COLO668 (cell line): Measurements from ENCODE around the gene CARHSP1.
A peak's percentile ranks its signal among the peaks of the same experiment; 100 is the strongest.
"Not testable (repeated sequence)": the region's sequence is repeated elsewhere in the genome, so short reads cannot be mapped to it uniquely, and the experiment has no call there.

ENCODE experiments used
- DNase-seq: peaks from one replicate; lab custom pipeline; 2025; ENCODE audit not compliant: unreplicated experiment; lab: John Stamatoyannopoulos, UW

Gene CARHSP1

DNA sequence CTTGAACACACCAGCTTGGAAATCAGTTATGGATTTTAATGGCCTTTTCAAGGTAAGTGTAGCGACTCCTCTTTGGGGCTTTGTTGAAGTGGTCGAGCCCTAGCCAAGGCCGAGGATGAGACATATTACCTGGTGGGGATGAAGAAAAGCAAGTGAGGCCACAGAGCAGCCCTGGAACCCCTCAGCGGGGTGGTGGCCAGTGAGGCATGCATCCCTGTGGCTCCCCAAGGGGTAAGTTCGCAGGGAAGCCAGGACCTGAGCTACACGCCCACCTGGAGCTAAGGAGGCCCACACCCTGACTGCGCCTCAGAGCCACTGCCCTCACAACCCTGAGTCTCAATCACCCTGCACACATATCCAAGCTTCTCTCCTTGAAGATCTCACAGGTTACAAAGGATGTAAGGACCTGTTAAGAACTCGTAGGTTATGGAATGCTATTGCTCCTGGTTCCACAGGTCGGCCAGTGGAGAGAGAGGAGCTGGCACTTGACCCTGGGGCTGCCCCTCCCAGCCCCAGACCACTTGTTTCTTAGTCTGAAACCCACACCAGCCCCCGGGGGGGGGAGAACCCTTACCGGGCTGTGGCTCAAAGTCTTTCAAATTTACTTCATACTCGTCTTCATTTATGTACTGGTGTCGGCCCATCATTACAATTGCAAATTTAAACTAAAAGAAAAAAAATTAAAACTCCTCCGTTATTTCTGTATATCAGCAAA lies 25.3 kb upstream of the CARHSP1 start:
- DNase-seq: no peak

DNA sequence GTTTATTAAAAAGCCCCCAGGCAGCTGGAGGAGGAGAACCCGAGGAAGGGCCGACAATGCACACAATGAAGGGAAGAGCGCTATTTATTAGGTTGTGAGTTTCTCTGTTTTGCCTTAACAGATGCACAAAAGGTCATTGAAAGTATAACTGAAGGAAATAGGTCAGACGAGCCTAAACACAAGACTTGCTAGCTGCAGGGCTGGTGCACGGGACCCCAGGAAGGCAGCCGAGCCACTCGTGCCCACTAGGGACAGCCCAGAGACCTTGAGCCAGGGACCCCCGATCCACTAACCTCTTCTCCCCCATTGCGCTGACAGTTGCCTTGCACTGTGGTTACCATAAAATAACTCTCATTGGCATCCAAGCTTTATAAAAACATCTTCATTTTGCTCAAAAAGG lies 24.6 kb upstream of the CARHSP1 start:
- no peak for DNase-seq

DNA sequence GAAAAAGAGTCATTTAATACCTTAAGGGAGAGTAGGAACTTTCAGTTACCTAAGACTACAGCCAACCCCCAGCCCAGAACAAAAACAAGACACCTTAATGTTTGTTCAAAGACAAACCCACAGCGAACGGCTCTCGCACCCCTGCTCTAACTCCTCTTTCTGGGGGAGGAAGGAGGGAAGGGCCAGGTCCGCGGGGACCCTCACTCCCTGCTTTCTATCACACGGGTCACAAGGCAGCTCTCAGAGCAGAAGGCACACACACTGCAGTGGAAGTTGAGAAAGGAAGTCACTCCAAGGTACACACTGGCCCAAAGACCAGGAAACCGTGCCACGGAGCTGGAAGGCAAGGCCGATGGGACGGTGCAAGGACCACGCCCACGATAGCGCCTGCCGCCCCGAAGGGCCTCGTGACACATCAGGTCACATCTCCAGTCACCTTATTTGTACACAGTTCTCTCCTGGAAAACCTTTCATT lies 23.3 kb upstream of the CARHSP1 start:
- DNase-seq: no peak

DNA sequence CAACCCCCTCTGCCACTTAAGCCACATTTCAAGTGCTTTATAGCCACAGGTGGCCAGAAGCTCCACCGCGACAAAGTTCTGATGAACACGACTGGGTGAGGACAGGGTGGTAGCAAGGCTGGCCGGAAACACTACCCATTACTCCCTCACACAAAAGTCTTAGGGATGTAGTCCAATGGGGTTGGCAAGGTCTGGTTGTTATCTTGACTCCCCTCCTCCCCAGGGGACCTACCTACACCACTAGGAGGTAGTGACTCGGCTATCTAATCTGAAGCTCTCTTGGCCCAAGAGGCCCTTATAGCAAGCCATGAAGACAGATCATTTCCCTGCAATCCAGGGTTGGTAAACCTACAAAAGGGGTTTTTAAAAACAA lies 21.7 kb upstream of the CARHSP1 start:
- no peak for DNase-seq

DNA sequence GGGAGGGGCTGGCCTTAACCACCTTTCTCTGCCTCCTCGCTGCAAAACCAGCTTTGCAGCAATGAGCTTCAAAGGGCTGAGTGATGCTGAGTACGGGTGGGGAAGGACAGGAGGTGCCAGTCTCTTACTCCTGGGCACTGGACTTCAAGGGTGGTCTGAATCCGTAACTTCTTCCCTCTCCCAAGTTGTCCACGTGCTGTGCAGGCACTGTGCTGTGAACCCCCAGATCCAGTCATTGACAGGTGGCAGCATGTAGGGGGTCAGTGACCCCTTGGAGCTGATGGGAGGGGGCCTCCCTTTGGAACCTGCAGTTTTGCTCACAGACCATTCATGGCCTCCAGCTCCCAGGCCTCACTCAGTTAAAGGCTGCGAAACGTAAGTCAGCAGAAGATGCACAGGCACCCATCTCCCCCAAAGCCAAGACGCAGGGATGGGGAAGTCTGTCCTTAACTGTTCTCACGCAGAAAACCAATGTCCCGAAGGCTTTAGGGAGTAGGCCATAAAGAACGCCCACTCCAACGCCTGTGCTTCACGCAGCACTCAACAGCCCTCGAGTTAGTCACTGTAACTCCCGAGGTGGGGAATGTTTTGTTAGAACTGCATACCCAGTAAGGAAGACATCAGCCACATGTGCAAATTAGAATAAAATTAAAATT lies 21.2 kb upstream of the CARHSP1 start:
- DNase-seq: no peak

DNA sequence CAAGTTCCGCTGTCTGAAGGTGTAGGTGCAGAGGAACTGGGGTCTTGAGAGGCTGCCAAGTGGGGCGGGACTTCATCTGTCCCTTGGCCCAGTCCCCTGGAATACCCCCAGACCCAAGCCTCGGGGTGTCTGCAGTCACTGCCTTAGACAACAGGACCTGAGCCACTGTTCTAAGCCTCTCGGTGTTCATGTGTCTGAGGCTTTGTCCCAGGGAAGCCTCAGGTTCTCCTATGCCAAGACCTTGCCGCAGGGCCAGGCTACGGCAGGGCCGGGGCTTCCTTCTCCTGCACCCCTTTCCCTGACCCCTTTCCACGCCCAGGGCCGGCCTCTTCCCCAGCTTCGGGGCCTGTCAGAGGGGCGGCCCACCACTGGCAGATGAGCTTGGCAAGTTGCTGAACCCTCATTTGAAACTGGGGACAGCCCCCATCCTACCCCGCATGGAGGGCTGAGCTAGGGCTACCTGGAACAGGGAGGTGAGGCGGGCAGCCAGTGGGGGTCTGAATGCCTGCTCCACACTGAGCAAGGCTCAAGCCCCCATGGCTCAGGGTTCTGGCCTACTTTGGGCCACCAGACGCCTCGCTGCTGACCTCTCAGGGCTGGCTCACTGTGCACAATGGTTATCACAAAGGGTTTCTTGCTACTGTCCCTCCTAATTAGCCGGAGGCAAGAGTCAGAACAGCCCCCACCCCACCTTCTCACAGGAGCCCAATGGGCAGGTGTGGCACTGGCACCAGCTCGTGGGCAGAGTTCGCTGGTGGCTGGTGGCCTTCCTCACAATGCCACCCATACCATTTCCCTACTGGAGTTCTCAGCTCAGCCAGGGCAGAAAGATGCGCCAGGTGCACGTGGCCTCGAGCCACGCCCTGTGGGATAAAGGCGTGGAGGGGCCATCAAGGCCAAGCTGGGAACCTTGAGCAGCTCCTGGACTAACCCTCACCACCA lies 20.4 kb upstream of the CARHSP1 start:
- DNase-seq: no peak

DNA sequence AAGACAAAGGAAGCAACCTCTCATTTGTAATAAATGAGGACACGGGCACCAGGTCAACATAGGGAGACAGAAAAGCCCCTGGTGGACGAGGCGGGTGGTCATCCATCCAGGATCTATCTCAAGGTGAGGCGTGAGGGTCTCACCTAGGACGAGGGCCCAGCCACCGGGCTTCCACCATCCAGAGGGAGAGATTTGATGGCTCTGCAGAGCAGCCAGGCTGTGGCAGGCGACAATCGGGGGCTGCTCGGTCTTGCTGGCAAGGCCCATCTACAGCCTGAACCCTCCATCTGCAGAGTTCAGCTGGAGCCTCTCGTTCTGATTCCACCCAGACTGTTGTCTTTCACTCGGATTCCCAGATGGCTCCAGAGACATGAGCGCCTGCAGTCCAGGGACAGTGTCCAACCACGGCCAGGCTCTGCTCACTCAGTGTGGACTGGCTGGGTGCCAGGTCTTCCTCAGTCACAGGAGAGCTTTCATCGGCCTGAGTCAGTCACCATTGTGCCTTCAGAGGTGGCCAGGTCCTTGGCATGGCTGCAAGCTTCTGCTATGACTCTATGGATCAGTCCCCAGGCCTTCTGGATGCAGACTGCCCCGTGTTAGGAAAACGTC lies 19.2 kb upstream of the CARHSP1 start:
- DNase-seq: peak; percentile 6

DNA sequence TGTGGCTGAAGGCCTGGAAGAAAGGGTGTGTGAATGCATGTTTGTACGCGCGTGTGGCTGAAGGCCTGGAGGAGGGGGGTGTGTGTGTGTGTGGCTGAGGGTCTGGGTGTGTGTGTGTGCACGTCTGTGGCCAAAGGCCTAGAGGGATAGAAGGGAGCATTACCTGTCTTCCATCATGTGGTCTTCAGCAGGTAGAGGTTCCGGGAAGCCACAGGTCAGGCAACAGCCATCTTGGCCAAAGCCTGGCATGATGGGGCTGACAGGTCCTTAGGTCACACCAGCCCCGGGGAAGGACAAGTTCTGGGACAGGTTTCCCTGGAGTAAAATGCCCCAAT lies 18.6 kb upstream of the CARHSP1 start:
- DNase-seq: no peak

DNA sequence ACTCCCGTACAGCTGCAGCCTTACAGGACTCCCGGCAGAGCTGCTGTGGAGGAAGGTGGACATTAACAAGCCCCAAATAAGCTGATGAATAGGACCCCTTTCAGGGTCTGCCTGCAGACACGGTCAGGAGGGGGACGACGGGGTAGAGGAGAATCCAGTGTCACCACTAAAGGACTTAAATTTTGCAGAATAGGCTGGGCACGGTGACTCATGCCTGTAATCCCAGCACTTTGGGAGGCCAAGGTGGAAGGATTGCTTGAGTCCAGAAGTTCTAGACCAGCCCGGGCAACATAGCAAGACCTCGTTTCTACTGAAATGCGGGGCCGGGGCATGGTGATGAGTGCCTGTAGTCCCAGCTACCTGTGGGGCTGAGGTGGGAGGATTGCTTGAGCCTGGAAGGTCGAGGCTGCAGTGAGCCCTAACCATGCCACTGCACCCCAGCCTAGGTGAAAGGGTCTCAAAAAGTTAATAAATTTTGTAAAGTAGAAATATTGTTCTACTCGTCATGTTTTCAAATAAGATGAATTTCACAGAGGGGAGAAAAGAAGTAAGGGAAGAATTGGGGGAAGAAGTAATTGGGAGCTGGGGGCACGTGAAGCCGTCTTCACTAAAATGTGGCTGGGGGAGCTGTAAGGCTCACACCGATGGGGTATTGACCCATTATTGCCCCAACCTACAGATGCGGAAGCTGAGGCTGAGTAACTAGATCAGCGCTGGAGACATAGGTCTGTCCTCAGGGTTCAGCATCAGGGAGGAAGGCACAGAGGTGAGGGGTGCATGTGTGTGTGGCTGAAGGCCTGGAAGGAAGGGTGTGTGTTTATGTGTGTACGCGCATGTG lies 18.0 kb upstream of the CARHSP1 start:
- DNase-seq: no peak

DNA sequence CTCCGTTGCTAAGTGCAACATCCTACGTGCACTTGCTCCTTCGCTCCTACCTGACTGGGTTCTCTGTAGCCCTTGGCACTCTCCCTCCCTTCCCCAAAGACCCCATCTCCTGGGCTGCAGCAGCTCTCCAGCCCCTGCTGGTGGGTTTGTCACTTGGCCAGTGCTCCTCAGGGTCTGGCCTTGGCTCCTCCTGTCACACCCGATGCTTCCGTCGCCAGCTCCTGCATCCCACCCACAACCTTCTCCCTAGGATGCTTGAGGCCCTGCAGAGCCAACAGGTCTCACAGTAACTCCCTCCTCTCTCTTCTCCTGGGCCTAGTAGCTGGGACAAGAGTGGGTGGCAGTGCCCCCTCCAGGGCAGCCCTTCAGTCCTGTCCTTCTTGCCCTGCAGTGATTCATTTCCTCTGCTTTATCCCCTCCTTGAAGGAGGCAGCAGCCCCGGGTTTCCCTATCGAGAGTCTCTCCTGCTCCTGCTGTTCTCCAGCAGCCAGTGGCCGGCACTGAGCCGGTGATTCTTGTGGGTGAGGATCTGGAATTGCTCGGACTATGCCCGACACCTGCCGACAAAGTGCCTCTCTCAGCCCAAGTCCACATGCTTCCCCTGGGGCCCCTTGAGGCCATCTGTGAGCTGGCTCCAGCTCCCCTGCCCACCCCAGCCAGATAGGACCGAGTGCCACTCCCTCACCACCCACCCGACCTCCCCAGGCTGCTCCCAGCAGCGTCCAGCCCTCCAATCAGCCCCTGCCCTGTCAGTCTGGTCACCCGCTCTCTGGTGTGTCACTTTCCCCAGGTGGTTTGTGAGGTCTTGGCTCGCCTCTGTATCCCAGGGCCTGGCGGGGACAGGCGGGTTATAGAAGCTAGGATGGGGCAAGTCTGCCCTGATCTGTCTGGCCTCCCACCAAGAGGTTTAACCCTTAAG lies 17.1 kb upstream of the CARHSP1 start:
- peak; percentile 55 for DNase-seq

DNA sequence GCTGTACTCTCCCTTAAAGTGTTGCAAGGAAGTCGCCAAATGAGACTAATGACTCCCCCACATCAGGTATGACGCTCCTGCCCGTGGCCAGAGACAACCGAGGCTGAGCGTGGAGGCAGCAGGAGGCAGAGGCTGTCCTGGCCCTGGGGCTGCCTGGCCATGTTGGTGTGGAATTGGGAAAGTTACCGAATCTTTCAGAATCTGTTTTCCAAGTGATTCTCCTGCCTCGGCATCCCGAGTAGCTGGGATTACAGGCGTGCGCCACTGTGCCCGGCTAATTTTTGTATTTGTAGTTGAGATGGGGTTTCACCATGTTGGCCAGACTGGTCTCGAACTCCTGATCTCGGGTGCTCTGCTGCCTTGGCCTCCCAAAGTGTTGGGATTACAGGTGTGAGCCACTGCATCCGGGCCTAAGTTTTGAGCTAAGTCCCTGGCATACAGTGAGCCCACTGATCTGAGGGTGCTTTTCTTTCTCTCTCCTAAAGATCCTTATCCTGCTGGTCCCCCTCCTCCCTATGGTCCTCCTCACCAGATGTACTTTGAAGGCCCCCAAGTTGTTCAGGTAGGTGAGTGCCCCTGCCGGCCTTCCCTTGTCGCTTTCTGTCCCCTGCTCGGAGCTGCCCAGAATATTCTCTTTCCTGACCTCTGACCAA lies 14.0 kb upstream of the CARHSP1 start:
- no peak for DNase-seq

DNA sequence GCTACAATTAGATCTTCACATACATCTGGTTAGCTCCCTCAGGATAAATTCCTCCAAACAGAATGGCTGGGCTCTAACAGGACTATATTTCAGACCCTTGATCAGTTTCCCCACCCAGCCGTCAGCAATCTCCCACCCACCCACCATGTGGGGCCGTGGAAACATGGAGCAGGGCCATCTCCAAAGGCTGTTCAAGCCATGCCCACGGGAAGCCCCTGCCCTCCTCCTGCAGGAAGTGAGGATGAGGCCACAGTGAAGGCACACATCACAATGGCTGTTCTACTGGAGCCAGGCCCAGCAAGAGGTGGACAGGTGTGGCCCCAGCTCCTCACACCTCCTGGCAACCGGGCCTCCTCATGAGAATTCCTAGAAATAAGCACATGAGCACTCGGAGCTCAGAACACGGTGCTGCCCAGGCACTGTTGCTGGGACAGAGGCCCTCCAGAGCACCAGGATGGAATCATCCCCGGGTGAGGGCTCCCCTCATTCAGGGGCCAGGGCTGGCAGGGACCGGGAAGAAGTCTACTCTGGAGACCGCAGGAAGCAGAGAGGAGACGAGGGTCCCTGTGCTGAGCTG lies 13.3 kb upstream of the CARHSP1 start, which contains the start of gene LITAFD:
TSS of gene LITAFD (plus strand) at position 311 of the 577 bp plus-strand sequence. CDS start 2,005 bp downstream, outside the sequence.
- no peak for DNase-seq

DNA sequence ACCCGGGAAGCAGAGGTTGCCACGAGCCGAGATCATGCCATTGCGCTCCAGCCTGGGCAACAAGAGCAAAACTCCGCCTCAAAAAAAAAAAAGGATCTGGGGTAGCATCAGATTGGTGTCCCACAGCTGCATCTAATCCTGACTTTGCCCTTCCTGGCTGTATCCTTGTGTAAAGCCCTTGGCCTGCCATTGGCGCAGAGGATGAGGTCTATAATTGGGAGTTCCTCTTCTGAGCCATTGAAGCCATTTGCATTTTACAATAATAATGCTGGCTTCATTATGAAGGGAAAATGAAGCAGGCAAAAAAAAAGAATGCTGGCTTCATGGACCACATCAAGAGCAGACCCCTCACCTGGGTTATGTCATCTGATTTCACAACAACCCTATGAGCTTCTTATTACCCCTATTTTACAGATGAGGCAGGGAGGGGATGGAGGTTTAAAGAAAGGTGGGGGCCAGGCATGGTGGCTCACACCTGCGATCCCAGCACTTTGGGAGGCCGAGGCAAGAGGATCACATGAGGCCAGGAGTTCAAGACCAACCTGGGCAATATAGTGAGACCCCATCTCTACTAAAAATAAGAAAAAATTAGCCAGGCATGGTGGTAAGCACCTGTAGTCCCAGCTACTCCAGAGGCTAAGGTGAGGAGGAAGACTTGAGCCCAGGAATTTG lies 12.2 kb upstream of the CARHSP1 start:
- no peak for DNase-seq

DNA sequence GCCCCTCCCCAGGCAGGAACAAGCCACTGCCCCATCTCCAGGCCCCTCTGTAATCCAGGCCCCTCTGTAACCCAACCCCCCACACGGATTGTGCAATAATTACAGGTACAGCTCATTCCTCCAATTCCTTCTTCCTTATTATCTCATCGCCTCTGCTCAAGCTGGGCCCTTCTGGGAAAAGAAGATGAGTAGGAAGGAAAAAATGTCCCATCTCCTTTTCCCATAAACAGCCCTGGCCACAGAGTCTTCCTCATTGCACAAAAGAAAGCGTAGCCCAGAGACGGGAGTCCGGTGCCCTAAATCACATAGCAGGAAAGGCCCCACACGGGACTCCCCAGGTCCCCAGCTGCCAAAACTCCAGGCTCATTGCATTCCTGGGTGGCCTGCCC lies 9.7 kb upstream of the CARHSP1 start:
- DNase-seq: no peak

DNA sequence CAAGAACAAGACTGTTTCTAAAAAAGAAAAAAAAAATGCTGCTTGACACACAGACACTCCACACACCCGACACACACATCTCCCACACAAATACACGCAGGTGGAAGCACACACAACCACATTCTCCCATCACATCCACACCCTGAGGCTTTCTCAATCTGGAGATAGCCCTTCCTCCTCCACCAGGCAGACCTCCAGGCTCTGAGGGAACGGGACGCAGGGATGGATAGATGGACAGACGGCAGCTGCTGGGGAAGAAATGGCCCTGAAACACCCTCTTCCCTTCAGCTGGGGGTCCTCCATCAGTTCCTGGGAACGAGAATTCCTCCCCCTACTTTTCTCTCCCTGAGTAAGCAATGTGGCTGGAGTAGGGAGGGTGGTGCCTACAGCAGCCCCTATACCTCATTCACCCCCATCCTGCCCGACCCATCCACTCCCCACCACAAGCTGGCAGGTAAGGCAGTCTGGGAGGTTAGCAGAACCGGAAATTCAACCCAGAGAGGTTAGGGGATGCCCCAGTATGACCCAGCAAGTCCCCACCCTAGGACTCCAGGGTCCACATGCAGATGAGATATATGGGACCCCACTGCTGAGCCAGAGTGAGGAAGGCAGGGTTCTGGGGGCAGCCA lies 9.2 kb upstream of the CARHSP1 start:
- no peak for DNase-seq

DNA sequence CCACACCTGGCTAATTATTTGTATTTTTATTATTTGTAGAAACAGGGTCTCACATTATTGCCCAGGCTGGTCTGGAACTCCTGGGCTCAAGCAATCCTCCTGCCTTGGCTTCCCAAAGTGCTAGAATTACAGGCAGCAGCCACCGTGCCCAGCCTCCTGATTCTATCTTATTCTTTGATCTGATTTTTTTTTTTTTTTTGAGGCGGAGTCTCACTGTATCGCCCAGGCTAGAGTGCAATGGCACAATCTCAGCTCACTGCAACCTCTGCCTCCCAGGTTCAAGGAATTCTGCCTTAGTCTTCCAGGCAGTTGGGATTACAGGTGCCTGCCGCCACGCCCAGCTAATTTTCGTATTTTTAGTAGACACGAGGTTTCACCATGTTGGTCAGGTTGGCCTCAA lies 6.5 kb upstream of the CARHSP1 start:
- not testable (repeated sequence) for DNase-seq

DNA sequence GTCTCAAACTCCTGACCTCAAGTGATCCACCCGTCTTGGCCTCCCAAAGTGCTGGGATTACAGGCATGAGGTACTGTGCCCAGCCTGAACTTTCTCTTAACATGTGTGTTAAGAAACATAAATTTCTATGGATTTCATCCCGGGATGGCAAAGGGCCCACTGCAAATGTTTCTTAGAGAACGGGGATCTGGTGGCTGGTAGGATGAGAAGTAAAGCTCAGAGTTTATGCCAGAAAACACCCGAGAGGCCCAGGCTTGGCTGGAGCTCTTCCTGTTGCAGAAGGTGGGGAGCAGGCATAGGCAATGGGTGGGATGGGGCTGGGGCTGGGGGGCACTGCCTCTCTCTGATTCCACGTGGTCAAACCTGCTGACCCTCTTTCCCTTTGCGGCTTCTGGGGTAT lies 5.6 kb upstream of the CARHSP1 start:
- DNase-seq: no peak

DNA sequence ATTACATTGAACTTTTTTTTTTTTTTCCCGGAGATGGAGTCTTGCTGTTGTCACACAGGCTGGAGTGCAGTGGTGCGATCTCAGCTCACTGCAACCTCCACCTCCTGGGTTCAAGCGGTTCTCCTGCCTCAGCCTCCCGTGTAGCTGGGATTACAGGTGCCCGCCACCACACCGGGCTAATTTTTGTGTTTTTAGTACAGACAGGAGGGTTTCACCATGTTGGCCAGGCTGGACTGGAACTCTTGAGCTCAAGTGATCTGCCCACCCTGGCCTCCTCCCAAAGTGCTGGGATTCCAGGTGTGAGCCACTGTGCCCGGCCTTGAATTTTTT lies 5.0 kb upstream of the CARHSP1 start:
- not testable (repeated sequence) for DNase-seq
